HG03469 (cell line): ENCODE measurements around the gene MTX3.

Source experiments
- ATAC-seq: cut with Tn5 transposase; IDR thresholded peaks from one replicate; pipeline ENCODE4 v1.9.1; 2021; ENCODE audit warnings: mild to moderate bottlenecking, moderate library complexity, moderate number of reproducible peaks; ENCODE audit not compliant: unreplicated experiment

Gene MTX3

GRCh38 chr5:79936646-79937216, 54.3 kb downstream of the MTX3 start:
- no peak for ATAC-seq

DNA sequence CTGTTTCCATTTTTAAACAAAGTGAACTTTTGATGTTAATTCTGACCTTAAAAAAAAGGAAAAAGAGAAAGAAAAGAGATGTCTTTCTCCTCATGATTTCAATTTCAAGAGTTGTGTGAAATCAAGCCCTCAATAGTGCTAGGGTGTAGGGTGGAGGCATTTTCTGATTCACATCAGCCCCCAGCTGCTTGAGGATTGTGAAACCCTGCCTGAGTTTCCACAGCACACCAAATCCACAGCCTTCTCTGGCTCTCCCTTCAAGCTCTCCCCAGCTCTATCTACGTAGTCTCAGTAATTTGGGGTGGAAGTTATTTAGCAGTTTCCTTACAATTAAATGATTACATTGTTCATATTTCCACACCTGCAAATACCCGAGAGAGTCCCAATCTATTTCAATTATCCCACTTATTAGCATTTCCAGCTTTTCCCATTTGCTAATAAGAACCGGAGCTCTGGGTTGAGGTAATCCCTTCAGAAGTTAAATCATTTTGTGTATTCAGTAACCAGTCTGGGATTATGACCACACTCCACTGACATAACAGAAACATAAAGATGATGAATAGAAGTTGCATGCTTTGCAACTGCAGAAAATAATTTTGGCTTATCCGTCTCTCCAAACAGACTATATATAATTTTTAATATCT, 54.9 kb downstream of the MTX3 start:
- ATAC-seq: no peak

GRCh38 chr5:79934681-79935080, 56.4 kb downstream of the MTX3 start:
- ATAC-seq: no peak

GRCh38 chr5:79932510-79933504, 58.3 kb downstream of the MTX3 start:
- ATAC-seq: no peak

DNA sequence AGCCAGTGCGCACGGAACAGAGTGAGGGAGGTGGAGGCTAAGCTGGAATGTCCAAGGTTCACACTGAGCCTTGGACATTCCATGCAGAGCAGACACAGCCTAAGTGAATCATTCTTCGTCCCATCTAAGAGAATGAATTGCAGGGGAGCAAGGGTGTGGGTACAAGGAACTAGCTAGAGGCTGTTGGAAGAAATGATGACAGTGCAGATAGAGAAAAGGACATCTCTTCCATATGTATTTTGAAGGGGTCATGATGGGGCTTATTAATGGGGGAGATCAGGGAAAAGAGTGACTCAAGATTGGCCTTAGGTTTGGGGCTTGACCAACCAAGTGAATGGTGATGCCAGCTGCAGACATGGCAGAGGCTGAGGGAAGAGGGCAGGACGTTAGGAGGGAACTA, 59.2 kb downstream of the MTX3 start:
- ATAC-seq: no peak

DNA sequence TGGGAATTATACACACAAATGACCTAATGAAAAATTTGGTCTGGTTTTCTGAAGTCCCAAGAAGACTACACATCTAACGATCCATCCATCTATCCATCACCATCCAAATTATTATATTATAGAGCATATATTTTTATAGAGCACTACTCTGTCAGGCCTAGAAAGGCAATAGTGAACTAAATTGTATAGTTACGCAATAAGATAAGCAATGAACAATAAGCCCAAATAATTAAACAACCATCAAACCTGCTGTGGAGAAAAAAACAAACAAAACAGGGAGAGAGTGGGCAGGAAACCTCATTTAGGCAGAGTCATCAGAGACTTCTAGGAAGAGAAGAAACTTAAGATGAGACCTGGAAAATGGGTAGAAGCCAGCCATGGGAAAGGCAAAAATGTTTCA, 59.7 kb downstream of the MTX3 start:
- no peak for ATAC-seq

DNA sequence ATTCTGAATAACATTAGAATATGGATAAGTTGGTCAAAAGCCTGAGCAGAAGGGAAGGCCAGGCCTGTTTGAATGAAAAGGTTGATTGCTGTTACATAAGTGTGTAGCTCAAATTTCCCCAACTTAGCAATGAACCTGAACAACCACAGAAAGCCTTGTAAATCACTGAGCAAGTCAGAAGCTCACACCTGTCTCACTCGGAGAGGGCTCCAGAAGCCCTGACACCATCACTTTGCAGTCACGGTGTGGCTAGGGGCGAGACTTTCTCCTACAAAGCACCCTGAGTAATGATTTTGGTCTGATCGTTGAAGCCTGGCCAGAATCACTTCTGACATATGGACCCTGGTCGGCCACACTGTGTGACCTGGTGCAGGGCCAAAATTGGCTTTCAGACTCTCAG, 62.0 kb downstream of the MTX3 start:
- ATAC-seq: no peak
